Cardiac fibroblast (primary cell): Measurements from ENCODE around the gene REV1.
A peak's percentile ranks its signal among the peaks of the same experiment; 100 is the strongest.

Experiments
- DNase-seq, 2 donors: peaks; one replicate each; pipeline versions ENCODE4 v3.0.0 to v3.0.0-alpha.2; 2010; ENCODE audit warnings: low read depth in 2 of 2
- H3K4me3 ChIP-seq, 2 donors: replicated peaks in 1 of 2; 1 replicate in 1 of 2; 2 replicates in 1 of 2; pipeline ENCODE4 v1.5.1; 2011; ENCODE audit warnings: low read depth in 2 of 2, low read length in 2 of 2, mild to moderate bottlenecking in 2 of 2, moderate library complexity in 1 of 2
- CTCF ChIP-seq: IDR thresholded peaks from one replicate; pipeline ENCODE4 v1.5.1; 2011; ENCODE audit warnings: low read depth, mild to moderate bottlenecking, low read length, inconsistent platforms

Gene REV1

GRCh38 chr2:99436874-99437273 is 52.9 kb downstream of the REV1 start:
- no peak overlapping the region for H3K4me3 ChIP-seq
- TF ChIP-seq CTCF: no peak
- no peak for DNase-seq

GRCh38 chr2:99433340-99433739 is 56.5 kb downstream of the REV1 start:
- no peak for TF ChIP-seq CTCF
- DNase-seq: no peak
- no peak overlapping the region for H3K4me3 ChIP-seq

GRCh38 chr2:99431587-99432275 is 58.1 kb downstream of the REV1 start:
- no peak for TF ChIP-seq CTCF
- no peak overlapping the region for H3K4me3 ChIP-seq
- DNase-seq: no peak

- peak; percentile 17 to 24 for DNase-seq
- no peak for TF ChIP-seq CTCF
- no peak overlapping the region for H3K4me3 ChIP-seq
Observed at GRCh38 chr2:99430614-99431291, 59.1 kb downstream of the REV1 start.

- no peak overlapping the region for H3K4me3 ChIP-seq
- peak; percentile 93 to 95 for DNase-seq
- no peak for TF ChIP-seq CTCF
Observed at GRCh38 chr2:99425022-99425421, 64.8 kb downstream of the REV1 start.

- H3K4me3 ChIP-seq: no peak overlapping the region
- no peak for DNase-seq
- TF ChIP-seq CTCF: no peak
Observed at GRCh38 chr2:99424371-99424770, 65.4 kb downstream of the REV1 start.
